NB4 (cell line): Measurements from ENCODE around the gene ABO.

Experiments
- MAX ChIP-seq: IDR thresholded peaks from 2 replicates; pipeline ENCODE4 v1.6.1; 2011; ENCODE audit warnings: low read depth, low read length
- POLR2A ChIP-seq: IDR thresholded peaks from 2 replicates; pipeline ENCODE4 v1.6.1; 2011; ENCODE audit warnings: mild to moderate bottlenecking; ENCODE audit not compliant: insufficient read length; ENCODE audit errors: extremely low read depth
- TF ChIP-seq, protein P1 (sequence below): IDR thresholded peaks from one replicate; pipeline ENCODE4 v1.5.1; 2012; ENCODE audit warnings: low read depth, low read length

DNA sequence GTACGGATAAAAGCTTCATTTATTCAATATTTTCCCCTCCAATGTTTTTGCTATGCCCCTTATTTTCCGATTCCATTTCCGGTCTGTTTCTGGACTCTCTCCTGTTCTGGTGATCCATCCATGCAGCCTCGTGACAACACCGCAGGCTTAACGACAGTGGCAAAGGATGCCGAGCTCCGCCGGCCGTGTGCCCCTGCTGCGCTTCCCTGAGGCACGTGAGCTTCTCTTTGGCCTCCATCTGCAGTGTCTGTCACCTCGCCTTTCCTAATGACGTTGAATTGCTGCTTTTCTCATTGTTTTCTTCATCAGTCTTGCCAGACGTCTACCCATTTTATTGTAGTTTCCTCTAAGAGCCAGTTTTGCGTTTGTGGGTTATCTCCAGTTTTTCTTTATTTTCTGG is 32.3 kb upstream of the ABO start:
- TF ChIP-seq MAX (no peak), POLR2A (no peak)
- TF ChIP-seq, protein P1, sequence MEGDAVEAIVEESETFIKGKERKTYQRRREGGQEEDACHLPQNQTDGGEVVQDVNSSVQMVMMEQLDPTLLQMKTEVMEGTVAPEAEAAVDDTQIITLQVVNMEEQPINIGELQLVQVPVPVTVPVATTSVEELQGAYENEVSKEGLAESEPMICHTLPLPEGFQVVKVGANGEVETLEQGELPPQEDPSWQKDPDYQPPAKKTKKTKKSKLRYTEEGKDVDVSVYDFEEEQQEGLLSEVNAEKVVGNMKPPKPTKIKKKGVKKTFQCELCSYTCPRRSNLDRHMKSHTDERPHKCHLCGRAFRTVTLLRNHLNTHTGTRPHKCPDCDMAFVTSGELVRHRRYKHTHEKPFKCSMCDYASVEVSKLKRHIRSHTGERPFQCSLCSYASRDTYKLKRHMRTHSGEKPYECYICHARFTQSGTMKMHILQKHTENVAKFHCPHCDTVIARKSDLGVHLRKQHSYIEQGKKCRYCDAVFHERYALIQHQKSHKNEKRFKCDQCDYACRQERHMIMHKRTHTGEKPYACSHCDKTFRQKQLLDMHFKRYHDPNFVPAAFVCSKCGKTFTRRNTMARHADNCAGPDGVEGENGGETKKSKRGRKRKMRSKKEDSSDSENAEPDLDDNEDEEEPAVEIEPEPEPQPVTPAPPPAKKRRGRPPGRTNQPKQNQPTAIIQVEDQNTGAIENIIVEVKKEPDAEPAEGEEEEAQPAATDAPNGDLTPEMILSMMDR: no peak
